Transverse colon (tissue), 4 donors: Measurements from ENCODE around the gene MTMR3. TPM values are rescaled to one million over a fixed set of nuclear protein-coding genes. Genes with fewer than 3 reads are reported as not detected.

Source experiments
- DNase-seq: peaks from one replicate; pipeline ENCODE4 v3.0.0-alpha.2; 2019
- H3K27ac ChIP-seq, 4 donors: fragments of 200-600 bp; sonication (generic); 2 replicates each; pipeline ENCODE4 v1.5.1; 2016 to 2018; ENCODE audit warnings: inconsistent platforms in 4 of 4
- H3K27me3 ChIP-seq: fragments of 200-600 bp; sonication (generic); 2 replicates; pipeline ENCODE4 v1.5.1; 2017; ENCODE audit warnings: inconsistent platforms
- H3K36me3 ChIP-seq, 4 donors: fragments of 200-600 bp; sonication (generic); 2 replicates each; pipeline ENCODE4 v1.5.1; 2017 to 2019; ENCODE audit warnings: inconsistent platforms in 4 of 4
- H3K4me1 ChIP-seq, 4 donors: fragments of 200-600 bp; sonication (generic); 2 replicates each; pipeline ENCODE4 v1.5.1; 2017 to 2020; ENCODE audit warnings: inconsistent platforms in 4 of 4
- H3K4me3 ChIP-seq, 4 donors: fragments of 200-600 bp; sonication (generic); 1 replicate in 1 of 4; 2 replicates in 3 of 4; pipeline versions ENCODE4 v1.5.1 to v1.6.1; 2017 to 2019; ENCODE audit warnings: inconsistent platforms in 4 of 4
- H3K9me3 ChIP-seq, 2 donors: fragments of 200-600 bp; sonication (generic); 2 replicates each; pipeline ENCODE4 v1.5.1; 2017 to 2019; ENCODE audit warnings: inconsistent platforms in 2 of 2
- EP300 ChIP-seq: sonication (generic); formaldehyde crosslinking; IDR thresholded peaks from one replicate; pipeline ENCODE4 v1.6.1; 2017; ENCODE audit warnings: antibody characterized with exemption, low read depth
- POLR2A ChIP-seq: fragments of 450-650 bp; IDR thresholded peaks from one replicate; pipeline ENCODE4 v1.6.1; 2016; ENCODE audit warnings: antibody characterized with exemption, mild to moderate bottlenecking, moderate library complexity
- POLR2AphosphoS5 ChIP-seq, 3 donors: sonication (generic); formaldehyde crosslinking; IDR thresholded peaks; one replicate each; pipeline ENCODE4 v1.6.1; 2016; ENCODE audit warnings: antibody characterized with exemption in 3 of 3
- WGBS, 2 donors: methylation state at CpG; one replicate each; pipeline ENCODE4 v1.1.5; 2018; ENCODE audit warnings: low coverage in 1 of 2; 5-methylcytosine and 5-hydroxymethylcytosine counted together
- in situ Hi-C, 4 donors: fragments of 200-750 bp; cut with MboI; loops; one replicate each; pipeline versions ENCODE4 v1.15.0 to v1.15.1; 2017; ENCODE audit warnings: low sequenced_read_pairs in 3 of 4, low pct_ligation_motif_present in 1 of 4, low pct_unique_long_range_greater_than_20kb in 1 of 4
- intact Hi-C: fragments of 100-400 bp; cut with DNase I; formaldehyde crosslinking; loops from one replicate; pipeline ENCODE4 v1.15.1; 2023; ENCODE audit warnings: low total_unique reads
- total RNA-seq, 4 donors: library from RNA; depleted of rRNA; stranded (reverse); fragments of >200 nt; gene quantifications; one replicate each; pipeline ENCODE4 v1.1.0, GENCODE V29; 2016
- TF ChIP-seq, protein P1 (sequence below), 5 experiments: fragments of 200-600 bp in 3 of 5; fragments of 450-650 bp in 2 of 5; sonication (generic) in 3 of 5; IDR thresholded peaks; 1 replicate in 2 of 5; 2 replicates in 3 of 5; pipeline ENCODE4 v1.5.1; 2016 to 2017; ENCODE audit warnings: antibody characterized with exemption in 5 of 5, inconsistent platforms in 3 of 5, mild to moderate bottlenecking in 2 of 5, moderate library complexity in 1 of 5

The MTMR3 gene
- total RNA-seq, 4 donors from 2014 or later: 52.5 to 92.7 (median 70.2) TPM

DNA sequence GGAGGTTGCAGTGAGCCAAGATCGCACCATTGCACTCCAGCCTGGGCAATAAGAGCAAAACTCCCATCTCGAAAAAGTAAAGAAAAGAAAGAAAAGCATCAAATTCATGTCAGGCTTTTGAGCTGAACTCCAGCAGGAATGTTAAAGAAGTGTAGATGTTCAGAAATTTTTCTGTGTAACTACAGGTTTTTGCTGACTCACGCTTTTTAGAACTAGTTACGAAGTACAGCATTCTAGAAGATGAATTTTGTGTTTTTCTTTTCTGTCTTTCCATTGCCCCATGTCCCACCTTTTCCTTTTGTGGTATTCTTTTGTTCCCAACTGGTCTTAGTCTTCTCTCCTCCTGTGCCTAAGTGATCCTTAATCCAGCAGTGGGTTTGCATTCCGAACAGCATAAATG is 141.3 kb downstream of the MTMR3 start:
- in situ Hi-C loops: loop anchor here (25.0 kb wide), 3 partner anchors 187 to 387 kb away; partner anchors contain the start of gene ASCC2 (in 2 of the 4)
- TF ChIP-seq POLR2AphosphoS5 (IDR thresholded peaks at IDR 0.05): no peak
- no peak for TF ChIP-seq EP300
- TF ChIP-seq POLR2A: no peak
- TF ChIP-seq, protein P1, sequence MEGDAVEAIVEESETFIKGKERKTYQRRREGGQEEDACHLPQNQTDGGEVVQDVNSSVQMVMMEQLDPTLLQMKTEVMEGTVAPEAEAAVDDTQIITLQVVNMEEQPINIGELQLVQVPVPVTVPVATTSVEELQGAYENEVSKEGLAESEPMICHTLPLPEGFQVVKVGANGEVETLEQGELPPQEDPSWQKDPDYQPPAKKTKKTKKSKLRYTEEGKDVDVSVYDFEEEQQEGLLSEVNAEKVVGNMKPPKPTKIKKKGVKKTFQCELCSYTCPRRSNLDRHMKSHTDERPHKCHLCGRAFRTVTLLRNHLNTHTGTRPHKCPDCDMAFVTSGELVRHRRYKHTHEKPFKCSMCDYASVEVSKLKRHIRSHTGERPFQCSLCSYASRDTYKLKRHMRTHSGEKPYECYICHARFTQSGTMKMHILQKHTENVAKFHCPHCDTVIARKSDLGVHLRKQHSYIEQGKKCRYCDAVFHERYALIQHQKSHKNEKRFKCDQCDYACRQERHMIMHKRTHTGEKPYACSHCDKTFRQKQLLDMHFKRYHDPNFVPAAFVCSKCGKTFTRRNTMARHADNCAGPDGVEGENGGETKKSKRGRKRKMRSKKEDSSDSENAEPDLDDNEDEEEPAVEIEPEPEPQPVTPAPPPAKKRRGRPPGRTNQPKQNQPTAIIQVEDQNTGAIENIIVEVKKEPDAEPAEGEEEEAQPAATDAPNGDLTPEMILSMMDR (IDR thresholded peaks at IDR 0.05): no peak
- Histone ChIP-seq H3K27me3 (no peaks in the 10 kb centered on the region), H3K4me3 (no peak overlapping the region), H3K27ac (no peak overlapping the region), H3K4me1 (peaks cover 0 to 15% (median 6%) of the 10 kb centered on the region in 4 donors), H3K36me3 (peaks cover 0 to 70% (median 28%) of the 10 kb centered on the region in 4 donors), H3K9me3 (no peaks in the 10 kb centered on the region)
- 89 to 92% methylated on average over 5 of the region's 5 CpGs for WGBS, 2 donors
- intact Hi-C loops: no loop called here
- no peak for DNase-seq

DNA sequence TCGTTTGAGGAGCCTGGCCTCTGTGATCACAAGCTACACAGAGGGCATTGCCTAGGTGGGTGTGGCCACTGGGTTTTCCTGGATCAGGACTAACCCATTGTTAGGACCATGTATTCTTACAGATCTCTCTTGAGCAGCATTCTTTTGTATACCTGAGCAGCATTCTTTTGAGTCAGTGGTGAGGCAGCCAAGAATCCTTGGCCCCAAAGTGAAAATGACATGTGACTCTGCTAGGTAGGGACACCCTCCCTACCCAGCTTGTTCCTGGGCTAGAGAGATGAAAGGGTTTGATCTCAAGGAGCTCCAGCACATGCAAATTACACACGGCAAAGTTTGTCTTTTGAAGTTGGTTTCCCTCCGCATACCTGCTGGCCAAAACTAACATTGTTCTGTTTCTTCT is 142.2 kb downstream of the MTMR3 start:
- peaks cover 0 to 15% (median 6%) of the 10 kb centered on the region in 4 donors for H3K4me1 ChIP-seq
- H3K27ac ChIP-seq: no peak overlapping the region
- peaks cover 0 to 60% (median 25%) of the 10 kb centered on the region in 4 donors for H3K36me3 ChIP-seq
- H3K4me3 ChIP-seq: no peak overlapping the region
- WGBS, 2 donors: 73% methylated on average over 3 of the region's 3 CpGs; no CpG with 5 or more reads in 1 of the 2 donors
- in situ Hi-C loops: no loop called here
- H3K27me3 ChIP-seq: no peaks in the 10 kb centered on the region
- DNase-seq: no peak
- TF ChIP-seq POLR2AphosphoS5 (IDR thresholded peaks at IDR 0.05): no peak
- TF ChIP-seq EP300: no peak
- TF ChIP-seq, protein P1 (IDR thresholded peaks at IDR 0.05): no peak
- no peak for TF ChIP-seq POLR2A
- intact Hi-C loops: no loop called here
- no peaks in the 10 kb centered on the region for H3K9me3 ChIP-seq

GRCh38 chr22:30026756-30027155 is 143.8 kb downstream of the MTMR3 start:
- WGBS, 2 donors: 85% methylated on average over 2 of the region's 2 CpGs; no CpG with 5 or more reads in 1 of the 2 donors
- in situ Hi-C loops: no loop called here
- no peak overlapping the region for H3K4me3 ChIP-seq
- H3K27me3 ChIP-seq: no peaks in the 10 kb centered on the region
- peaks cover 0 to 47% (median 21%) of the 10 kb centered on the region in 4 donors for H3K36me3 ChIP-seq
- TF ChIP-seq POLR2A (no peak), POLR2AphosphoS5 (IDR thresholded peaks at IDR 0.05) (no peak), EP300 (no peak)
- TF ChIP-seq, protein P1 (IDR thresholded peaks at IDR 0.05): no peak
- H3K9me3 ChIP-seq: no peaks in the 10 kb centered on the region
- no peak for DNase-seq
- intact Hi-C loops: no loop called here
- peaks cover 0 to 15% (median 6%) of the 10 kb centered on the region in 4 donors for H3K4me1 ChIP-seq
- peak overlapping the region; percentile 67 to 84 (median 79) for H3K27ac ChIP-seq

GRCh38 chr22:30027169-30027568 is 144.2 kb downstream of the MTMR3 start:
- Histone ChIP-seq H3K27ac (peak overlapping the region; percentile 67 to 84 (median 79)), H3K9me3 (no peaks in the 10 kb centered on the region), H3K4me1 (peaks cover 0 to 15% (median 6%) of the 10 kb centered on the region in 4 donors), H3K27me3 (no peaks in the 10 kb centered on the region), H3K4me3 (no peak overlapping the region), H3K36me3 (peaks cover 0 to 43% (median 19%) of the 10 kb centered on the region in 4 donors)
- 10 to 51% methylated on average over 2 to 4 of the region's 4 CpGs for WGBS, 2 donors
- DNase-seq: peak; percentile 85
- in situ Hi-C loops: no loop called here
- TF ChIP-seq, protein P1 (IDR thresholded peaks at IDR 0.05): peak in 1 of 5 experiments; percentile 11
- TF ChIP-seq EP300 (peak; percentile 54), POLR2AphosphoS5 (IDR thresholded peaks at IDR 0.05) (peak in 2 of 3 donors; percentile 67 to 74), POLR2A (peak; percentile 27)
- intact Hi-C loops: no loop called here
